Activated CD4-positive, alpha-beta memory T cell treated with anti-CD3 and anti-CD28 coated beads for 36 hours (primary cell): ENCODE measurements around the gene TNFRSF12A. TPM values are rescaled to one million over a fixed set of nuclear protein-coding genes. Genes with fewer than 3 reads are reported as not detected.

Experiments
- CTCF ChIA-PET: fragments of 350-600 bp; sonication (Branson Sonifier 250); formaldehyde crosslinking; loops from one replicate; lab custom pipeline; 2021; ENCODE audit warnings: antibody characterized with exemption, inconsistent platforms; lab: Charles Lee
- POLR2A ChIA-PET: fragments of 350-600 bp; sonication (Branson Sonifier 250); formaldehyde crosslinking; loops from one replicate; lab custom pipeline; 2021; ENCODE audit warnings: antibody characterized with exemption; lab: Charles Lee
- DNase-seq: peaks from one replicate; pipeline ENCODE4 v3.0.0-alpha.2; 2020
- H3K27ac Mint-ChIP-seq: one replicate; pipeline ENCODE4 v1.8.0; 2021; ENCODE audit warnings: mixed read lengths
- H3K27me3 Mint-ChIP-seq: one replicate; pipeline ENCODE4 v1.8.0; 2021; ENCODE audit warnings: mixed read lengths
- H3K36me3 Mint-ChIP-seq: one replicate; pipeline ENCODE4 v1.8.0; 2021; ENCODE audit warnings: mixed read lengths
- H3K4me1 Mint-ChIP-seq: one replicate; pipeline ENCODE4 v1.8.0; 2021; ENCODE audit warnings: low read depth, mixed read lengths
- H3K4me3 Mint-ChIP-seq: one replicate; pipeline ENCODE4 v1.8.0; 2021; ENCODE audit warnings: mild to moderate bottlenecking, mixed read lengths
- H3K9me3 Mint-ChIP-seq: one replicate; pipeline ENCODE4 v1.8.0; 2021; ENCODE audit warnings: mixed read lengths
- intact Hi-C: fragments of 100-400 bp; cut with micrococcal nuclease; formaldehyde crosslinking; loops from one replicate; pipeline ENCODE4 v1.15.1; 2023
- total RNA-seq, 2 experiments: library from RNA; stranded (reverse); gene quantifications; one replicate each; pipeline ENCODE4 v1.2.3, GENCODE V29; 2021

The TNFRSF12A gene
- total RNA-seq, 2 experiments from 2014 or later = 6.5 to 8.6 TPM

- Mint-ChIP-seq H3K27me3 (peaks cover 3% of the 10 kb centered on the region), H3K9me3 (no peaks in the 10 kb centered on the region), H3K36me3 (no peaks in the 10 kb centered on the region), H3K4me3 (no peak overlapping the region), H3K4me1 (peaks cover 26% of the 10 kb centered on the region), H3K27ac (no peak overlapping the region)
- ChIA-PET POLR2A (interaction anchor here (0.6 to 1.6 kb wide), 4 partner anchors 17 to 121 kb away, joined by 4 to 7 read pairs (median 5); partner anchors contain the start of gene FLYWCH2), CTCF (interaction anchor here (0.6 to 14.6 kb wide), 21 partner anchors 8 to 1923 kb away, joined by 3 to 412 read pairs (median 4); partner anchors contain the start of genes CLDN6, CLDN9, HCFC1R1 and THOC6)
- peak; percentile 32 for DNase-seq
- intact Hi-C loops = loop anchor here (1.0 kb wide), 2 partner anchors 16 to 20 kb away; partner anchors contain the start of genes THOC6 and TNFRSF12A
Observed at GRCh38 chr16:3004319-3004718, 15.8 kb upstream of the TNFRSF12A start.

GRCh38 chr16:3004781-3005284, 15.3 kb upstream of the TNFRSF12A start:
- intact Hi-C loops = loop anchor here (1.0 kb wide), 2 partner anchors 15 to 19 kb away; partner anchors contain the start of genes THOC6 and TNFRSF12A
- Mint-ChIP-seq H3K9me3 (no peaks in the 10 kb centered on the region), H3K27me3 (peaks cover 3% of the 10 kb centered on the region), H3K4me3 (peak overlapping the region; percentile 66), H3K36me3 (no peaks in the 10 kb centered on the region), H3K27ac (no peak overlapping the region), H3K4me1 (peaks cover 26% of the 10 kb centered on the region)
- CTCF ChIA-PET = interaction anchor here (0.6 to 14.6 kb wide), 6 partner anchors 21 to 130 kb away, joined by 3 to 412 read pairs (median 7); partner anchors contain the start of genes CLDN6, HCFC1R1, THOC6 and TNFRSF12A
- POLR2A ChIA-PET = interaction anchor here (0.6 to 1.6 kb wide), 3 partner anchors 24 to 122 kb away, joined by 4 to 5 read pairs (median 4); partner anchors contain the start of gene FLYWCH2
- DNase-seq = no peak

- Mint-ChIP-seq H3K9me3 (no peaks in the 10 kb centered on the region), H3K27me3 (peaks cover 4% of the 10 kb centered on the region), H3K27ac (no peak overlapping the region), H3K4me1 (peaks cover 26% of the 10 kb centered on the region), H3K36me3 (no peaks in the 10 kb centered on the region), H3K4me3 (no peak overlapping the region)
- POLR2A ChIA-PET = interaction anchor here (0.6 to 1.1 kb wide), 2 partner anchors 12 to 37 kb away, joined by 3 to 4 read pairs; no protein-coding TSS in a partner anchor
- no peak for DNase-seq
- CTCF ChIA-PET = interaction anchor here (1.1 to 14.6 kb wide), 4 partner anchors 19 to 122 kb away, joined by 3 to 412 read pairs (median 6); partner anchors contain the start of genes CLDN6, HCFC1R1, THOC6 and TNFRSF12A
- intact Hi-C loops = no loop called here
Observed at GRCh38 chr16:3007059-3007956, 12.9 kb upstream of the TNFRSF12A start.

GRCh38 chr16:3007957-3008689, 12.0 kb upstream of the TNFRSF12A start:
- H3K4me1 Mint-ChIP-seq = peaks cover 26% of the 10 kb centered on the region
- H3K27me3 Mint-ChIP-seq = peaks cover 8% of the 10 kb centered on the region
- no peak overlapping the region for H3K27ac Mint-ChIP-seq
- ChIA-PET CTCF (interaction anchor here (1.1 to 14.6 kb wide), 4 partner anchors 18 to 122 kb away, joined by 3 to 412 read pairs (median 6); partner anchors contain the start of genes CLDN6, HCFC1R1, THOC6 and TNFRSF12A), POLR2A (interaction anchor here (1.1 kb wide), 1 partner anchor 11 kb away, joined by 3 read pairs; no protein-coding TSS in a partner anchor)
- no peaks in the 10 kb centered on the region for H3K36me3 Mint-ChIP-seq
- intact Hi-C loops = no loop called here
- DNase-seq = peak; percentile 29
- no peaks in the 10 kb centered on the region for H3K9me3 Mint-ChIP-seq
- no peak overlapping the region for H3K4me3 Mint-ChIP-seq

- no peak for DNase-seq
- intact Hi-C loops = no loop called here
- Mint-ChIP-seq H3K4me1 (peaks cover 26% of the 10 kb centered on the region), H3K36me3 (no peaks in the 10 kb centered on the region), H3K27me3 (peaks cover 8% of the 10 kb centered on the region), H3K27ac (no peak overlapping the region), H3K9me3 (no peaks in the 10 kb centered on the region), H3K4me3 (no peak overlapping the region)
- POLR2A ChIA-PET = no interaction called here
- CTCF ChIA-PET = interaction anchor here (14.6 kb wide), 1 partner anchor 18 kb away, joined by 412 read pairs; the partner anchor contains the start of genes CLDN6, HCFC1R1, THOC6 and TNFRSF12A
Observed at GRCh38 chr16:3008690-3009037, 11.5 kb upstream of the TNFRSF12A start.

- Mint-ChIP-seq H3K27me3 (peaks cover 8% of the 10 kb centered on the region), H3K36me3 (no peaks in the 10 kb centered on the region), H3K4me3 (no peak overlapping the region), H3K27ac (no peak overlapping the region), H3K4me1 (peaks cover 24% of the 10 kb centered on the region), H3K9me3 (no peaks in the 10 kb centered on the region)
- POLR2A ChIA-PET = no interaction called here
- no peak for DNase-seq
- intact Hi-C loops = no loop called here
- CTCF ChIA-PET = interaction anchor here (1.4 to 14.6 kb wide), 2 partner anchors 16 to 83 kb away, joined by 3 to 412 read pairs; partner anchors contain the start of genes CLDN6, HCFC1R1, THOC6 and TNFRSF12A
Observed at GRCh38 chr16:3009568-3010390, 10.4 kb upstream of the TNFRSF12A start.

- DNase-seq = no peak
- CTCF ChIA-PET = interaction anchor here (1.4 to 14.6 kb wide), 2 partner anchors 16 to 83 kb away, joined by 3 to 412 read pairs; partner anchors contain the start of genes CLDN6, HCFC1R1, THOC6 and TNFRSF12A
- POLR2A ChIA-PET = no interaction called here
- Mint-ChIP-seq H3K4me3 (no peak overlapping the region), H3K27ac (no peak overlapping the region), H3K4me1 (peaks cover 22% of the 10 kb centered on the region), H3K36me3 (no peaks in the 10 kb centered on the region), H3K9me3 (no peaks in the 10 kb centered on the region), H3K27me3 (peaks cover 8% of the 10 kb centered on the region)
- intact Hi-C loops = no loop called here
Observed at GRCh38 chr16:3010510-3010909, 9.7 kb upstream of the TNFRSF12A start.

GRCh38 chr16:3012246-3012645, 7.9 kb upstream of the TNFRSF12A start:
- Mint-ChIP-seq H3K27me3 (peaks cover 8% of the 10 kb centered on the region), H3K4me1 (peaks cover 17% of the 10 kb centered on the region), H3K36me3 (no peaks in the 10 kb centered on the region), H3K27ac (no peak overlapping the region), H3K4me3 (no peak overlapping the region), H3K9me3 (no peaks in the 10 kb centered on the region)
- ChIA-PET POLR2A (no interaction called here), CTCF (interaction anchor here (0.5 to 14.6 kb wide), 2 partner anchors 8 to 14 kb away, joined by 3 to 412 read pairs; partner anchors contain the start of genes CLDN6, HCFC1R1, THOC6 and TNFRSF12A)
- no peak for DNase-seq
- intact Hi-C loops = no loop called here

GRCh38 chr16:3012828-3013420, 7.2 kb upstream of the TNFRSF12A start, which contains the start of gene CLDN9:
CLDN9 (plus strand) TSS chr16:3012923; CDS start chr16:3013363, 440 bp downstream.
- H3K4me1 Mint-ChIP-seq = peaks cover 10% of the 10 kb centered on the region
- H3K4me3 Mint-ChIP-seq = no peak within 1 kb of the TSS
- H3K27ac Mint-ChIP-seq = no peak within 1 kb of the TSS
- no peaks in the 10 kb centered on the region for H3K9me3 Mint-ChIP-seq
- intact Hi-C loops = no loop called here
- ChIA-PET CTCF (interaction anchor here (0.5 to 14.6 kb wide), 2 partner anchors 9 to 13 kb away, joined by 3 to 412 read pairs; partner anchors contain the start of genes CLDN6, HCFC1R1, THOC6 and TNFRSF12A), POLR2A (no interaction called here)
- peaks cover 8% of the 10 kb centered on the region for H3K27me3 Mint-ChIP-seq
- no peaks in the 10 kb centered on the region for H3K36me3 Mint-ChIP-seq
- no peak for DNase-seq

- CTCF ChIA-PET = interaction anchor here (1.0 to 14.6 kb wide), 2 partner anchors 13 to 14 kb away, joined by 3 to 412 read pairs; partner anchors contain the start of genes CLDN6, HCFC1R1, THOC6 and TNFRSF12A
- POLR2A ChIA-PET = no interaction called here
- Mint-ChIP-seq H3K27me3 (peaks cover 8% of the 10 kb centered on the region), H3K36me3 (no peaks in the 10 kb centered on the region), H3K4me3 (no peak overlapping the region), H3K9me3 (no peaks in the 10 kb centered on the region), H3K27ac (no peak overlapping the region), H3K4me1 (peaks cover 10% of the 10 kb centered on the region)
- DNase-seq = no peak
- intact Hi-C loops = no loop called here
Observed at GRCh38 chr16:3013491-3013951, 6.6 kb upstream of the TNFRSF12A start.
